K562 (cell line): ENCODE measurements around the gene NMS. TPM values are rescaled to one million over a fixed set of nuclear protein-coding genes. Genes with fewer than 3 reads are reported as not detected.

ENCODE experiments used
- ATAC-seq: fragments of 200-7000 bp; cut with Tn5 transposase; 3 replicates; pipeline ENCODE4 v1.9.1; 2020; ENCODE audit warnings: moderate library complexity
- BruUV-seq: library from RNA; stranded (reverse); fragments of 400-500 nt; replicated peaks from 2 replicates; lab custom pipeline; 2021; lab: Mats Ljungman, UMichigan
- CTCF ChIA-PET: fragments of 300-600 bp; formaldehyde crosslinking; extraction: SDS; loops from one replicate; lab custom pipeline; 2021; ENCODE audit warnings: low intra/inter-chr PET ratio; lab: Yijun Ruan, JAX
- POLR2A ChIA-PET: fragments of 300-600, 350-650 bp; sonication (Branson Sonifier 250); formaldehyde crosslinking; extraction: SDS; loops from one replicate; lab custom pipeline; 2021; ENCODE audit warnings: antibody characterized with exemption, inconsistent platforms; lab: Yijun Ruan, JAX
- DNase-seq, 4 experiments: peaks; one replicate each; pipeline versions ENCODE4 v3.0.0 to v3.0.0-alpha.2; 2011 to 2018; ENCODE audit warnings: low spot score in 3 of 4, mixed read lengths in 3 of 4; ENCODE audit errors: extremely low read depth in 1 of 4
- FAIRE-seq: peaks from 2 replicates; lab custom pipeline; 2011; peaks lifted over from hg19 to GRCh38; lab: Jason Lieb, UNC
- H2AFZ ChIP-seq: 2 replicates; pipeline ENCODE4 v1.6.0; 2011; ENCODE audit warnings: low read depth, low read length, control low read depth, inconsistent platforms
- H3K27ac ChIP-seq: fragments of 200-600 bp; 3 replicates; pipeline ENCODE4 v1.8.0; 2011; ENCODE audit warnings: low read depth, mild to moderate bottlenecking, control low read depth, inconsistent platforms, low read length, moderate library complexity, mixed read lengths; ENCODE audit errors: extremely low read depth
- H3K27me3 ChIP-seq, 2 experiments: fragments of 300-600 bp in 1 of 2; 2 replicates in 1 of 2; 3 replicates in 1 of 2; pipeline versions ENCODE4 v1.6.0 to v1.8.0; 2011; ENCODE audit warnings: inconsistent platforms in 2 of 2, low read length in 2 of 2, mild to moderate bottlenecking in 1 of 2, mixed read lengths in 1 of 2, moderate library complexity in 1 of 2; ENCODE audit not compliant: control insufficient read depth in 2 of 2, insufficient read depth in 2 of 2
- H3K36me3 ChIP-seq: fragments of 300-600 bp; 3 replicates; pipeline ENCODE4 v1.8.0; 2011; ENCODE audit warnings: mild to moderate bottlenecking, low read length, inconsistent platforms; ENCODE audit not compliant: control insufficient read depth, insufficient read depth
- H3K4me1 ChIP-seq, 2 experiments: fragments of 200-600 bp in 1 of 2; replicated peaks in 1 of 2; 2 replicates in 1 of 2; 3 replicates in 1 of 2; pipeline versions ENCODE4 v1.5.1 to v1.8.0; 2011; ENCODE audit warnings: inconsistent platforms in 2 of 2, low read length in 2 of 2, mild to moderate bottlenecking in 1 of 2, mixed read lengths in 1 of 2, moderate library complexity in 1 of 2; ENCODE audit not compliant: control insufficient read depth in 2 of 2, insufficient read depth in 2 of 2
- H3K4me2 ChIP-seq: 2 replicates; pipeline ENCODE4 v1.6.1; 2011; ENCODE audit warnings: low read length, control low read depth, inconsistent platforms, mixed read lengths; ENCODE audit not compliant: insufficient read depth
- H3K4me3 ChIP-seq: fragments of 200-600 bp; sonication (generic), shearing (Covaris generic); 2 replicates; pipeline ENCODE4 v1.5.1; 2016; ENCODE audit warnings: control low read depth, inconsistent platforms
- H3K79me2 ChIP-seq: fragments of 200-600 bp; 3 replicates; pipeline ENCODE4 v1.8.0; 2011; ENCODE audit warnings: low read length, inconsistent platforms; ENCODE audit not compliant: control insufficient read depth, insufficient read depth
- H3K9ac ChIP-seq, 2 experiments: 2 replicates each; pipeline versions ENCODE4 v1.6.0 to v1.6.1; 2011; ENCODE audit warnings: low read depth in 2 of 2, low read length in 2 of 2, control low read depth in 1 of 2, inconsistent platforms in 1 of 2, mild to moderate bottlenecking in 1 of 2, mixed read lengths in 1 of 2; ENCODE audit not compliant: insufficient read depth in 1 of 2
- H3K9me1 ChIP-seq: one replicate; pipeline ENCODE4 v1.6.0; 2011; ENCODE audit warnings: inconsistent platforms, mild to moderate bottlenecking, low read length, moderate library complexity; ENCODE audit not compliant: control insufficient read depth, insufficient read depth
- H3K9me3 ChIP-seq: replicated peaks from 2 replicates; pipeline ENCODE4 v1.5.1; 2011; ENCODE audit warnings: low read depth, low read length, inconsistent platforms; ENCODE audit not compliant: control insufficient read depth, insufficient read depth
- H4K20me1 ChIP-seq: replicated peaks from 2 replicates; pipeline ENCODE4 v1.6.1; 2011; ENCODE audit warnings: low read length, inconsistent platforms, mixed read lengths; ENCODE audit not compliant: control insufficient read depth, insufficient read depth
- EGR1 ChIP-seq: fragments of 450-650 bp; conservative IDR thresholded peaks from 2 replicates; pipeline ENCODE4 v1.6.1; 2017; ENCODE audit warnings: mild to moderate bottlenecking
- ELF4 ChIP-seq: fragments of 450-650 bp; formaldehyde crosslinking; IDR thresholded peaks from 2 replicates; pipeline ENCODE4 v1.4.0; 2022; ENCODE audit warnings: missing genetic modification characterization
- GATA2 ChIP-seq: sonication (generic); formaldehyde crosslinking; IDR thresholded peaks from 2 replicates; pipeline ENCODE4 v1.4.0; 2020; ENCODE audit warnings: mild to moderate bottlenecking, missing genetic modification reagents
- HDAC8 ChIP-seq: fragments of 450-650 bp; IDR thresholded peaks from 2 replicates; pipeline ENCODE4 v1.6.1; 2016; ENCODE audit warnings: mild to moderate bottlenecking, missing genetic modification characterization, moderate library complexity, missing compliant biosample characterization
- HSF4 ChIP-seq: fragments of 250-450 bp; sonication (Bioruptor Pico); IDR thresholded peaks from 2 replicates; pipeline ENCODE4 v2.1.2; 2022; ENCODE audit warnings: mild to moderate bottlenecking, moderate library complexity, borderline replicate concordance
- MCM5 ChIP-seq: fragments of 450-650 bp; IDR thresholded peaks from 2 replicates; pipeline ENCODE4 v1.6.1; 2016; ENCODE audit warnings: low read depth
- POLR3A ChIP-seq: IDR thresholded peaks from 2 replicates; pipeline ENCODE4 v1.6.1; 2011; ENCODE audit warnings: borderline replicate concordance, mild to moderate bottlenecking, moderate library complexity; ENCODE audit not compliant: insufficient read length, insufficient read depth; ENCODE audit errors: extremely low read depth
- RAD51 ChIP-seq: fragments of 450-650 bp; IDR thresholded peaks from 2 replicates; pipeline ENCODE4 v1.7.1; 2016; ENCODE audit warnings: low read depth, mild to moderate bottlenecking, borderline replicate concordance
- RBBP5 ChIP-seq: fragments of 200-600 bp; sonication (generic); IDR thresholded peaks from 2 replicates; pipeline ENCODE4 v1.6.1; 2012; ENCODE audit warnings: borderline replicate concordance, mild to moderate bottlenecking, low read length, control low read depth, inconsistent platforms; ENCODE audit not compliant: insufficient read depth, poor library complexity, severe bottlenecking
- THAP7 ChIP-seq: fragments of 250-450 bp; sonication (Bioruptor Pico); IDR thresholded peaks from 2 replicates; pipeline ENCODE4 v1.5.0; 2021
- USF2 ChIP-seq: sonication (generic); formaldehyde crosslinking; IDR thresholded peaks from 2 replicates; pipeline ENCODE4 v1.5.0; 2020; ENCODE audit warnings: missing genetic modification reagents
- ZBTB2 ChIP-seq: fragments of 450-650 bp; IDR thresholded peaks from 2 replicates; pipeline ENCODE4 v1.6.1; 2016; ENCODE audit warnings: antibody characterized with exemption
- ZKSCAN1 ChIP-seq: fragments of 150-350 bp; IDR thresholded peaks from 2 replicates; pipeline ENCODE4 v1.6.1; 2016; ENCODE audit warnings: low read depth, low read length
- WGBS: fragments of 100-300 bp; shearing (Covaris generic); methylation state at CpG from one replicate; pipeline ENCODE4 v1.1.6; 2016; ENCODE audit warnings: low coverage, mixed read lengths; ENCODE audit not compliant: insufficient coverage; ENCODE audit errors: missing lambda C conversion rate; 5-methylcytosine and 5-hydroxymethylcytosine counted together
- in situ Hi-C: fragments of 300-500 bp; cut with MboI; formaldehyde crosslinking; loops from 4 replicates; pipeline ENCODE4 v1.15.0; 2018; ENCODE audit warnings: inconsistent platforms, mixed read lengths
- intact Hi-C: fragments of 100-400 bp; cut with micrococcal nuclease; formaldehyde crosslinking; loops from 2 replicates; pipeline ENCODE4 v1.14.2; 2022
- polyA plus RNA-seq, 8 experiments: library from polyadenylated mRNA; depleted of rRNA in 4 of 8; stranded (reverse) in 5 of 8; unstranded in 3 of 8; fragments of >200 nt; fragmentation: Nextera tagmentation in 2 of 8; fragmentation: Illumina TruSeq in 1 of 8; extraction: Ambion mirVana in 2 of 8; extraction: Trizol in 1 of 8; gene quantifications; 2 replicates each; pipeline versions ENCODE4 v1.2.1 to v1.2.3, GENCODE V29; 2011 to 2014; ENCODE audit warnings: inconsistent platforms in 1 of 8, missing spikeins in 1 of 8
- total RNA-seq, 7 experiments: library from RNA; depleted of rRNA in 6 of 7; stranded (reverse); fragments of >200 nt in 6 of 7; fragmentation: Illumina TruSeq in 2 of 7; extraction: Trizol in 2 of 7; gene quantifications; 2 replicates each; pipeline versions ENCODE4 v1.2.1 to v1.2.3, GENCODE V29; 2011 to 2021; ENCODE audit warnings: low replicate concordance in 1 of 7

Gene NMS
- total and polyA plus RNA-seq, 9 of the 15 experiments (the other 6 are each of a cell fraction or from before 2014, with no cell fraction given): not detected

- no peak for TF ChIP-seq HSF4
- no peak for TF ChIP-seq USF2 (CRISPR knock-in tag)
- TF ChIP-seq ELF4 (CRISPR knock-in tag): no peak
- TF ChIP-seq EGR1: peak; percentile 42; the same call in 1 of the 2 replicates
- no peak for TF ChIP-seq RAD51
- TF ChIP-seq, all 486 proteins: peak for 5
These were observed 42.5 kb upstream of the NMS start (continued) for GRCh38 chr2:100427627-100428258.

- Histone ChIP-seq H3K27me3 (peaks cover 0 to 2% of the 10 kb centered on the region in 2 experiments; a peak in 2 of 5 replicates), H3K27ac (no peak overlapping the region), H3K9ac (no peak overlapping the region), H3K36me3 (no peaks in the 10 kb centered on the region), H3K9me3 (no peaks in the 10 kb centered on the region), H3K9me1 (no peaks in the 10 kb centered on the region), H3K79me2 (no peaks in the 10 kb centered on the region), H4K20me1 (no peaks in the 10 kb centered on the region), H2AFZ (no peak overlapping the region), H3K4me3 (no peak overlapping the region)
- POLR2A ChIA-PET: interaction anchor here (0.6 kb wide), 1 partner anchor 29 kb away, joined by 4 read pairs; no protein-coding TSS in a partner anchor
- no peak for ATAC-seq
- CTCF ChIA-PET: no interaction called here
- in situ Hi-C loops: no loop called here
- 6% methylated on average over 1 of the region's 1 CpG for WGBS
- no peak for TF ChIP-seq POLR3A
- no peak for TF ChIP-seq ZBTB2
- TF ChIP-seq RBBP5: no peak
- TF ChIP-seq MCM5: no peak
- TF ChIP-seq THAP7 (CRISPR knock-in tag): no peak
- no peak for TF ChIP-seq GATA2 (CRISPR knock-in tag)
- TF ChIP-seq HDAC8: no peak
- TF ChIP-seq ZKSCAN1: no peak
- TF ChIP-seq, all 486 proteins: peak for 0
- Histone ChIP-seq H3K4me1 (peaks cover 0 to 5% of the 10 kb centered on the region in 2 experiments; a peak in 2 of 5 replicates), H3K4me2 (no peak overlapping the region)
- no peak for DNase-seq
- intact Hi-C loops: loop anchor here (10.0 kb wide), 2 partner anchors 175 to 555 kb away; no protein-coding TSS in a partner anchor
- no peak for FAIRE-seq
- BruUV-seq: no TSS peak
These were observed 40.6 kb upstream of the NMS start for GRCh38 chr2:100429726-100430125.
